CD14-positive monocyte (primary cell): ENCODE data around the gene LPO. TPM values are rescaled to one million over a fixed set of nuclear protein-coding genes. Genes with fewer than 3 reads are reported as not detected.

Source experiments
- DNase-seq, 3 donors: peaks; one replicate each; pipeline ENCODE4 v3.0.0-alpha.2; 2011 to 2022
- H2AFZ ChIP-seq: 2 replicates; pipeline ENCODE4 v1.6.0; 2012; ENCODE audit warnings: mild to moderate bottlenecking, low read depth, low read length, inconsistent platforms; ENCODE audit not compliant: insufficient read depth, poor library complexity, severe bottlenecking
- H3K27ac ChIP-seq, 2 donors: 1 replicate in 1 of 2; 2 replicates in 1 of 2; pipeline ENCODE4 v1.5.1; 2012 to 2013; ENCODE audit warnings: low read length in 2 of 2, control low read depth in 1 of 2, inconsistent platforms in 1 of 2, low read depth in 1 of 2, mild to moderate bottlenecking in 1 of 2
- H3K27me3 ChIP-seq, 2 donors: one replicate each; pipeline versions ENCODE4 v1.6.0 to v1.6.1; 2011 to 2013; ENCODE audit warnings: low read length in 2 of 2; ENCODE audit not compliant: control insufficient read depth in 2 of 2, insufficient read depth in 2 of 2
- H3K36me3 ChIP-seq, 2 donors: replicated peaks in 1 of 2; 1 replicate in 1 of 2; 2 replicates in 1 of 2; pipeline versions ENCODE4 v1.5.1 to v1.6.1; 2012 to 2013; ENCODE audit warnings: low read length in 2 of 2, control low read depth in 1 of 2, inconsistent platforms in 1 of 2, mild to moderate bottlenecking in 1 of 2; ENCODE audit not compliant: insufficient read depth in 2 of 2, control insufficient read depth in 1 of 2
- H3K4me1 ChIP-seq, 2 donors: 1 replicate in 1 of 2; 2 replicates in 1 of 2; pipeline versions ENCODE4 v1.5.1 to v1.6.1; 2012 to 2013; ENCODE audit warnings: low read length in 2 of 2, control low read depth in 1 of 2, inconsistent platforms in 1 of 2, mild to moderate bottlenecking in 1 of 2, moderate library complexity in 1 of 2; ENCODE audit not compliant: insufficient read depth in 2 of 2, control insufficient read depth in 1 of 2
- H3K4me2 ChIP-seq: replicated peaks from 2 replicates; pipeline ENCODE3; 2012; ENCODE audit warnings: low read length, moderate library complexity, mild to moderate bottlenecking; ENCODE audit not compliant: poor library complexity, severe bottlenecking; ENCODE audit errors: extremely low read depth
- H3K4me3 ChIP-seq, 3 experiments: fragments of 200-600 bp in 1 of 3; sonication (generic) in 1 of 3; replicated peaks in 1 of 3; 1 replicate in 2 of 3; 2 replicates in 1 of 3; pipeline ENCODE4 v1.5.1; 2011 to 2013; ENCODE audit warnings: low read length in 3 of 3, mild to moderate bottlenecking in 3 of 3, control low read depth in 2 of 3, low read depth in 2 of 3, inconsistent platforms in 1 of 3, moderate library complexity in 1 of 3
- H3K79me2 ChIP-seq: 2 replicates; pipeline ENCODE4 v1.6.0; 2012; ENCODE audit warnings: mild to moderate bottlenecking, control low read depth, inconsistent platforms, low read length, moderate library complexity; ENCODE audit not compliant: insufficient read depth
- H3K9ac ChIP-seq: 2 replicates; pipeline ENCODE4 v1.6.0; 2017; ENCODE audit warnings: low read length, mild to moderate bottlenecking; ENCODE audit not compliant: insufficient read depth, poor library complexity, severe bottlenecking
- H3K9me3 ChIP-seq, 2 donors: replicated peaks in 1 of 2; 1 replicate in 1 of 2; 2 replicates in 1 of 2; pipeline versions ENCODE4 v1.5.1 to v1.6.1; 2012 to 2013; ENCODE audit warnings: low read length in 2 of 2, control low read depth in 1 of 2; ENCODE audit not compliant: control insufficient read depth in 1 of 2, insufficient read depth in 1 of 2
- H4K20me1 ChIP-seq: 2 replicates; pipeline ENCODE4 v1.6.0; 2012; ENCODE audit warnings: mild to moderate bottlenecking, low read length, control low read depth, moderate library complexity; ENCODE audit not compliant: insufficient read depth
- H3K27ac Mint-ChIP-seq, 7 donors: one replicate each; pipeline ENCODE4 v1.8.0; 2020; ENCODE audit warnings: mild to moderate bottlenecking in 7 of 7, mixed read lengths in 7 of 7, moderate library complexity in 6 of 7, inconsistent platforms in 2 of 7
- H3K27me3 Mint-ChIP-seq, 3 donors: one replicate each; pipeline ENCODE4 v1.8.0; 2021 to 2022; ENCODE audit warnings: low read depth in 3 of 3, mild to moderate bottlenecking in 3 of 3, mixed read lengths in 3 of 3, moderate library complexity in 3 of 3, inconsistent platforms in 1 of 3
- H3K36me3 Mint-ChIP-seq, 2 donors: one replicate each; pipeline ENCODE4 v1.8.0; 2020; ENCODE audit warnings: mixed read lengths in 2 of 2, inconsistent platforms in 1 of 2, mild to moderate bottlenecking in 1 of 2
- H3K4me1 Mint-ChIP-seq: one replicate; pipeline ENCODE4 v1.8.0; 2020; ENCODE audit warnings: mild to moderate bottlenecking, mixed read lengths
- H3K4me3 Mint-ChIP-seq, 2 donors: one replicate each; pipeline ENCODE4 v1.8.0; 2020; ENCODE audit warnings: mild to moderate bottlenecking in 2 of 2, mixed read lengths in 2 of 2, moderate library complexity in 1 of 2
- H3K9me3 Mint-ChIP-seq, 7 donors: one replicate each; pipeline ENCODE4 v1.8.0; 2020 to 2022; ENCODE audit warnings: mixed read lengths in 7 of 7, mild to moderate bottlenecking in 6 of 7, moderate library complexity in 6 of 7, inconsistent platforms in 2 of 7
- WGBS: methylation state at CpG from one replicate; pipeline ENCODE4 v1.1.5; 2013; ENCODE audit warnings: missing lambda C conversion rate; ENCODE audit not compliant: insufficient coverage; 5-methylcytosine and 5-hydroxymethylcytosine counted together
- intact Hi-C, 2 donors: fragments of 100-400 bp; cut with micrococcal nuclease; formaldehyde crosslinking; loops; one replicate each; pipeline versions ENCODE4 v1.15.0 to v1.15.1; 2023
- polyA plus RNA-seq, 3 donors: library from polyadenylated mRNA; depleted of rRNA in 1 of 3; unstranded in 2 of 3; stranded (reverse) in 1 of 3; fragments of 300-500 nt in 2 of 3; fragments of >200 nt in 1 of 3; fragmentation: Illumina TruSeq in 2 of 3; gene quantifications; 1 replicate in 2 of 3; 2 replicates in 1 of 3; pipeline ENCODE4 v1.2.3, GENCODE V29; 2012 to 2021
- TF ChIP-seq, protein P1 (sequence below): fragments of 200-600 bp; IDR thresholded peaks from one replicate; pipeline ENCODE4 v1.8.0; 2022; ENCODE audit warnings: antibody characterized with exemption, mild to moderate bottlenecking

LPO gene
- polyA plus RNA-seq, 3 donors = 0.04 to 0.43 TPM; not detected in 1

DNA sequence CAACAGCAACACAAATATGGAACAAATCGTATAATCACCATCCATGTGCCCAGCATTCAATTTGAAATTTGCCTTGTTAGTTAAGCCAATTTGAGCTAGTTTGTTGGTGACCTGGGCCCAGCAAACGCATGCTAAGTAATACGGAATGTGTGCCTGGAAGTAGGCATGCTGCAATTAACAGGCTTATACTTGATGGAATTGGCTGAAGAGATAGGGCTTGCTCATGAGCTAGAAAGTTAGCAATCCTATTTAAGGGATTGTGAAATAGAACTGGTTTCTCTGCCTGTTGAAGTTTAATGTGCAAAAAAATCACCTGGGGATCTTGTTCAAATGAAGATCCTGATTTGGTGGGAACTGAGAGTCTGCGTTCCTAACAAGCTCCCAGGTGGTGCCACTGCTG, 8.5 kb upstream of the LPO start:
- Histone ChIP-seq H3K36me3 (no peaks in the 10 kb centered on the region), H3K27me3 (no peaks in the 10 kb centered on the region), H2AFZ (no peak overlapping the region), H3K27ac (no peak overlapping the region), H4K20me1 (no peaks in the 10 kb centered on the region), H3K4me1 (peaks cover 27 to 35% of the 10 kb centered on the region in 2 donors), H3K4me3 (no peak overlapping the region), H3K4me2 (no peak overlapping the region), H3K9me3 (no peaks in the 10 kb centered on the region), H3K9ac (no peak overlapping the region), H3K79me2 (no peaks in the 10 kb centered on the region)
- Mint-ChIP-seq H3K27me3 (peaks cover 10 to 24% (median 19%) of the 10 kb centered on the region in 3 donors), H3K4me1 (peaks cover 30% of the 10 kb centered on the region), H3K27ac (no peak overlapping the region), H3K36me3 (no peaks in the 10 kb centered on the region), H3K4me3 (no peak overlapping the region), H3K9me3 (peaks cover 0 to 1% (median 0%) of the 10 kb centered on the region in 7 donors)
- TF ChIP-seq, protein P1, sequence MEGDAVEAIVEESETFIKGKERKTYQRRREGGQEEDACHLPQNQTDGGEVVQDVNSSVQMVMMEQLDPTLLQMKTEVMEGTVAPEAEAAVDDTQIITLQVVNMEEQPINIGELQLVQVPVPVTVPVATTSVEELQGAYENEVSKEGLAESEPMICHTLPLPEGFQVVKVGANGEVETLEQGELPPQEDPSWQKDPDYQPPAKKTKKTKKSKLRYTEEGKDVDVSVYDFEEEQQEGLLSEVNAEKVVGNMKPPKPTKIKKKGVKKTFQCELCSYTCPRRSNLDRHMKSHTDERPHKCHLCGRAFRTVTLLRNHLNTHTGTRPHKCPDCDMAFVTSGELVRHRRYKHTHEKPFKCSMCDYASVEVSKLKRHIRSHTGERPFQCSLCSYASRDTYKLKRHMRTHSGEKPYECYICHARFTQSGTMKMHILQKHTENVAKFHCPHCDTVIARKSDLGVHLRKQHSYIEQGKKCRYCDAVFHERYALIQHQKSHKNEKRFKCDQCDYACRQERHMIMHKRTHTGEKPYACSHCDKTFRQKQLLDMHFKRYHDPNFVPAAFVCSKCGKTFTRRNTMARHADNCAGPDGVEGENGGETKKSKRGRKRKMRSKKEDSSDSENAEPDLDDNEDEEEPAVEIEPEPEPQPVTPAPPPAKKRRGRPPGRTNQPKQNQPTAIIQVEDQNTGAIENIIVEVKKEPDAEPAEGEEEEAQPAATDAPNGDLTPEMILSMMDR = no peak
- intact Hi-C loops = no loop called here
- WGBS = 100% methylated on average over 2 of the region's 4 CpGs
- no peak for DNase-seq

DNA sequence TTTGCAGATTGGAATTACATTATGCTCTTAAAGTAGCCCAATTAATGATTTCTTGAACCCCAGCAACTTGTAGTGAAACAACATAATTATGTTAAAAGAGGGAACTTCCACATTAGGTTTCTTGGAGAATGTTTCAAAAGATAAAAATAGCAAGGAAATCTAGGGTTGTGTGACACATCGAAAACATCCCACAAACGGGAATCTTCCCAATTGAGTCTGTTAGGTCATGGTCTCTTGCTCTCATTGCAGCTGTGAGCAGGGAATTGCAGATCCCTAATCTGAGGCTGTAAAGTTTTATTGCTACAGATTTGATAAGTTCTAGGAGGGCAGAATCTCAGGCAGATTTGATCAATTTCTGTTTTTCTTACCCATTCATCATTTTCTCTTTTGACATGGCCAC, 6.7 kb upstream of the LPO start:
- Histone ChIP-seq H3K4me1 (peaks cover 27 to 35% of the 10 kb centered on the region in 2 donors), H3K9me3 (no peaks in the 10 kb centered on the region), H3K4me3 (no peak overlapping the region), H4K20me1 (no peaks in the 10 kb centered on the region), H3K4me2 (no peak overlapping the region), H3K36me3 (no peaks in the 10 kb centered on the region), H3K79me2 (no peaks in the 10 kb centered on the region), H2AFZ (no peak overlapping the region), H3K27ac (peak overlapping the region in 1 of 2 donors; percentile 90), H3K9ac (no peak overlapping the region), H3K27me3 (peaks cover 6 to 11% of the 10 kb centered on the region in 2 donors)
- TF ChIP-seq, protein P1 = no peak
- Mint-ChIP-seq H3K9me3 (peaks cover 0 to 1% (median 0%) of the 10 kb centered on the region in 7 donors), H3K27ac (peak overlapping the region in 5 of 7 donors; percentile 91 to 97 (median 93)), H3K36me3 (no peaks in the 10 kb centered on the region), H3K4me3 (peak overlapping the region in 1 of 2 donors; percentile 90), H3K27me3 (peaks cover 24 to 36% (median 25%) of the 10 kb centered on the region in 3 donors), H3K4me1 (peaks cover 32% of the 10 kb centered on the region)
- peak in 1 of 3 donors; percentile 57 for DNase-seq
- no CpG with 5 or more reads among the region's 2 CpGs for WGBS
- intact Hi-C loops = loop anchor here in 1 of 2 donors (2.0 kb wide), 1 partner anchor 13 kb away; the partner anchor contains the start of gene MKS1
